ENCODE data around the gene MCTP2. TPM values are rescaled to one million over a fixed set of nuclear protein-coding genes. Genes with fewer than 3 reads are reported as not detected.

The MCTP2 gene
- total RNA-seq, 1 donor from 2014 or later, result 6.3 TPM

GRCh38 chr15:94286583-94286982, 55.2 kb downstream of the MCTP2 start:
- no peak overlapping the region for H3K4me3 ChIP-seq (ENCODE audit: low read depth, low read length)
- TF ChIP-seq, protein P1, sequence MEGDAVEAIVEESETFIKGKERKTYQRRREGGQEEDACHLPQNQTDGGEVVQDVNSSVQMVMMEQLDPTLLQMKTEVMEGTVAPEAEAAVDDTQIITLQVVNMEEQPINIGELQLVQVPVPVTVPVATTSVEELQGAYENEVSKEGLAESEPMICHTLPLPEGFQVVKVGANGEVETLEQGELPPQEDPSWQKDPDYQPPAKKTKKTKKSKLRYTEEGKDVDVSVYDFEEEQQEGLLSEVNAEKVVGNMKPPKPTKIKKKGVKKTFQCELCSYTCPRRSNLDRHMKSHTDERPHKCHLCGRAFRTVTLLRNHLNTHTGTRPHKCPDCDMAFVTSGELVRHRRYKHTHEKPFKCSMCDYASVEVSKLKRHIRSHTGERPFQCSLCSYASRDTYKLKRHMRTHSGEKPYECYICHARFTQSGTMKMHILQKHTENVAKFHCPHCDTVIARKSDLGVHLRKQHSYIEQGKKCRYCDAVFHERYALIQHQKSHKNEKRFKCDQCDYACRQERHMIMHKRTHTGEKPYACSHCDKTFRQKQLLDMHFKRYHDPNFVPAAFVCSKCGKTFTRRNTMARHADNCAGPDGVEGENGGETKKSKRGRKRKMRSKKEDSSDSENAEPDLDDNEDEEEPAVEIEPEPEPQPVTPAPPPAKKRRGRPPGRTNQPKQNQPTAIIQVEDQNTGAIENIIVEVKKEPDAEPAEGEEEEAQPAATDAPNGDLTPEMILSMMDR (IDR thresholded peaks at IDR 0.05; ENCODE audit: insufficient read depth, low read length, poor library complexity, severe bottlenecking), result no peak
- H3K27me3 ChIP-seq (ENCODE audit: control insufficient read depth, insufficient read depth, low read length), result no peaks in the 10 kb centered on the region
- DNase-seq (ENCODE audit: low read depth), result no peak
- H3K36me3 ChIP-seq (ENCODE audit: control insufficient read depth, insufficient read depth, low read length), result no peaks in the 10 kb centered on the region

GRCh38 chr15:94287794-94288246, 56.5 kb downstream of the MCTP2 start:
- DNase-seq (ENCODE audit: low read depth), result no peak
- H3K4me3 ChIP-seq (ENCODE audit: low read depth, low read length), result no peak overlapping the region
- TF ChIP-seq, protein P1 (IDR thresholded peaks at IDR 0.05; ENCODE audit: insufficient read depth, low read length, poor library complexity, severe bottlenecking), result no peak
- H3K27me3 ChIP-seq (ENCODE audit: control insufficient read depth, insufficient read depth, low read length), result no peaks in the 10 kb centered on the region
- H3K36me3 ChIP-seq (ENCODE audit: control insufficient read depth, insufficient read depth, low read length), result no peaks in the 10 kb centered on the region

DNA sequence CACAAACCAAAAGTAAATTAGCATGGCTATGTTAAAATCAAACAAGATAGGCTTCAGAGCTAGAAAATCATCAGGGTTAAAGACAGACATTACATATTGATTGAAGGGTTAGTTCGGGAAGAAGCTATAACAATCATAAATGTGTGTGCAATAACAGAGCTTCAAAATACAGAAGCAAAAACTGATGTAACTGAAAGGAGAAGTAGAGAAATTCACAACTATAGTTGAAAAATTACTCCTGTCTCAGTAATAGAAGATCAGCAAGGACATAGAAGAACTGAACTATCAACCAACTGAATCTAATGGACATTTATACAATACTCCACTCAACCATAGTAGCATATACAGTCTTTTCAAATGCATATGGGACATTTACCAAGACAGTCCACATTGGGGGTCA, 59.4 kb downstream of the MCTP2 start:
- TF ChIP-seq, protein P1 (IDR thresholded peaks at IDR 0.05; ENCODE audit: insufficient read depth, low read length, poor library complexity, severe bottlenecking), result no peak
- Histone ChIP-seq H3K27me3 (ENCODE audit: control insufficient read depth, insufficient read depth, low read length) (no peaks in the 10 kb centered on the region), H3K4me3 (ENCODE audit: low read depth, low read length) (no peak overlapping the region), H3K36me3 (ENCODE audit: control insufficient read depth, insufficient read depth, low read length) (no peaks in the 10 kb centered on the region)
- DNase-seq (ENCODE audit: low read depth), result no peak

DNA sequence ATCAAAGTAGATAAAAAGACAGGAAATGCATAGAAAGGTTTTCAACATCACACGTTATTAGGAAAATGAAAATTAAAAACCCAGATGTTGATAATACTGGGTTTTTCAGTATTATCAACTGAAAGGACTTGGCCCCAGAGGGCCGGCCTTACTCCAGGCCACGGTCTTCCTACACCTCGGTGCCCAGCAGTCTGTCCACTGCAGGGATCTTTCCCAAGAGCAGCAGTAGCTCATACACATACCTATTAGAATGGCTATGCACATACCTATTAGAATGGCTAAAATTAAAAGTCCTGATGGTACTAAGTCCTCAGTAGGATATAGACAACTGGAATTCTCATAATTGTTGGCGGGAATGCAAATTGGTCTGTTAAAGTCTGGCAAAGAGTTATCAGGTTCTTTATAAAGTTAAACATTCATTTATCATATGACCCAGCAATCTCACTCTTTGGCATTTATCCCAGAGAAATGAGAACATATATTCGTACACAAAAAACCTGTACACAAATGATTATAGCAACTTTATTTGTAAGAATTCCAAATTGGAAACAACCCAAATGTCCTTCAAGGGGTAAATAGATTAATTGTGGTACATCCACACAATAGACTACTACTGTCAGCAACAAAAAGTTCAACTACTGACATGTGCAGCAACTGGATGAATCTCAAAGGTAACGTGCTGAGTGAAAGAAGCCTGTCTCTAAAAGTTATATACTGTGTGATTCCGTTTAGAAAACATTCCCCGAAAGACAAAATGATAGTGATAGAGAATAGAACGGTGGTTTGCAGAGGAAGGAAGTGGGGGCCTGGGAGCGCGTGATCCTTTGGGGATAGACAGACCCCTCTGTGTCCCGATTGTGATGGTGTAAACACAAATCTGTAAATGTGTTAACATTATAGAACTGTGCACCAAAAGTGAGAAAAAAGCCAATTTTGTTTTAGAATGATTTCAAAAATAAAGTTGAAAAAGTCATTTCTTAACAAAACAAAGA, 62.3 kb downstream of the MCTP2 start:
- TF ChIP-seq, protein P1 (IDR thresholded peaks at IDR 0.05; ENCODE audit: insufficient read depth, low read length, poor library complexity, severe bottlenecking), result no peak
- H3K27me3 ChIP-seq (ENCODE audit: control insufficient read depth, insufficient read depth, low read length), result no peaks in the 10 kb centered on the region
- H3K36me3 ChIP-seq (ENCODE audit: control insufficient read depth, insufficient read depth, low read length), result no peaks in the 10 kb centered on the region
- H3K4me3 ChIP-seq (ENCODE audit: low read depth, low read length), result no peak overlapping the region
- DNase-seq (ENCODE audit: low read depth), result no peak

DNA sequence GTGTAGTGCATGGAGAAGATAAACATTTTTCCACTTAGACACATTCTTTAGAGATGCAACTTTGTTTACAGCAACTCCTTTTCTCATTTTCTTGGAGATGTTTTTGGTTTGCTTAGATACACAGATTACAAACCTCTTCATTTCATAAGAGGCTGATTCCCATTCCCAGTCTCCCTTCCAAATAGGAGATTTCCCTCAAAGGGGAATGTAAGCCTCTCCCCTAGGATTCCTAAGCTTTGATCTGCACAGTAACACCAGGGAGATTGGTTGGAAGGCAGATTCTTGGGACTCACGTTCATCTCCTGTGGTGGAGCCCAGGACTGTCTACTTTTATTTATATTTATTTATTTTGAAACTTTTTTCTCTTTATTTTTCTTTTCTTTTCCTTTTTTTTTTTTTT, 63.2 kb downstream of the MCTP2 start:
- DNase-seq (ENCODE audit: low read depth), result no peak
- no peak overlapping the region for H3K4me3 ChIP-seq (ENCODE audit: low read depth, low read length)
- TF ChIP-seq, protein P1 (IDR thresholded peaks at IDR 0.05; ENCODE audit: insufficient read depth, low read length, poor library complexity, severe bottlenecking), result no peak
- no peaks in the 10 kb centered on the region for H3K36me3 ChIP-seq (ENCODE audit: control insufficient read depth, insufficient read depth, low read length)
- H3K27me3 ChIP-seq (ENCODE audit: control insufficient read depth, insufficient read depth, low read length), result no peaks in the 10 kb centered on the region

Data from kidney epithelial cell (primary cell).